HepG2 (cell line): ENCODE data around the gene STX4. TPM values are rescaled to one million over a fixed set of nuclear protein-coding genes. Genes with fewer than 3 reads are reported as not detected.

Experiments used
- DRAP1 ChIP-seq: IDR thresholded peaks from 2 replicates; pipeline ENCODE4 v1.6.1; 2016; ENCODE audit warnings: missing genetic modification reagents, missing compliant biosample characterization
- FOSL2 ChIP-seq: sonication (generic); formaldehyde crosslinking; IDR thresholded peaks from 2 replicates; pipeline ENCODE4 v1.4.0; 2020; ENCODE audit warnings: missing genetic modification reagents
- GTF2F1 ChIP-seq: fragments of 150-350 bp; IDR thresholded peaks from 2 replicates; pipeline ENCODE4 v1.6.1; 2014; ENCODE audit warnings: low read length
- HINFP ChIP-seq: sonication (generic); formaldehyde crosslinking; IDR thresholded peaks from 2 replicates; pipeline ENCODE4 v1.4.0; 2020; ENCODE audit warnings: low read depth, mild to moderate bottlenecking, missing genetic modification reagents
- JUNB ChIP-seq: sonication (generic); formaldehyde crosslinking; IDR thresholded peaks from 2 replicates; pipeline ENCODE4 v1.8.0; 2022; ENCODE audit warnings: missing genetic modification reagents, mild to moderate bottlenecking, borderline replicate concordance
- NFIC ChIP-seq: IDR thresholded peaks from 2 replicates; pipeline ENCODE4 v1.6.1; 2012; ENCODE audit warnings: mild to moderate bottlenecking, low read length, inconsistent platforms
- PHF5A ChIP-seq: IDR thresholded peaks from one replicate; pipeline ENCODE4 v1.6.1; 2018; ENCODE audit warnings: low read depth, missing genetic modification reagents; ENCODE audit not compliant: unreplicated experiment
- POGZ ChIP-seq: sonication (generic); formaldehyde crosslinking; IDR thresholded peaks from 2 replicates; pipeline ENCODE4 v1.4.0; 2020; ENCODE audit warnings: mild to moderate bottlenecking, missing genetic modification reagents
- POLR2A ChIP-seq, 2 experiments: IDR thresholded peaks; 2 replicates each; pipeline ENCODE4 v1.6.1; 2011; ENCODE audit warnings: low read depth in 2 of 2, low read length in 2 of 2, mild to moderate bottlenecking in 1 of 2, moderate library complexity in 1 of 2; ENCODE audit not compliant: insufficient read depth in 1 of 2
- THAP9 ChIP-seq: sonication (generic); formaldehyde crosslinking; IDR thresholded peaks from 2 replicates; pipeline ENCODE4; 2020; ENCODE audit warnings: missing genetic modification reagents, mild to moderate bottlenecking, borderline replicate concordance
- XRCC5 ChIP-seq: fragments of 200-400 bp; formaldehyde crosslinking; optimal IDR thresholded peaks from 2 replicates; pipeline ENCODE3; 2017; ENCODE audit warnings: mild to moderate bottlenecking, low read length
- ZBTB8A ChIP-seq: sonication (generic); formaldehyde crosslinking; IDR thresholded peaks from 2 replicates; pipeline ENCODE4 v1.4.0; 2020; ENCODE audit warnings: mild to moderate bottlenecking, low read depth, missing genetic modification reagents, borderline replicate concordance
- ZKSCAN8 ChIP-seq: IDR thresholded peaks from 2 replicates; pipeline ENCODE4 v1.6.1; 2016; ENCODE audit warnings: borderline replicate concordance, missing genetic modification reagents, missing compliant biosample characterization
- ZNF44 ChIP-seq: sonication (generic); formaldehyde crosslinking; IDR thresholded peaks from 2 replicates; pipeline ENCODE4 v1.5.1; 2020; ENCODE audit warnings: mild to moderate bottlenecking, missing genetic modification reagents
- ZNF484 ChIP-seq: sonication (generic); formaldehyde crosslinking; IDR thresholded peaks from 2 replicates; pipeline ENCODE4 v1.5.1; 2020; ENCODE audit warnings: mild to moderate bottlenecking, low read depth, missing genetic modification reagents, borderline replicate concordance
- ZNF710 ChIP-seq: sonication (generic); formaldehyde crosslinking; IDR thresholded peaks from 2 replicates; pipeline ENCODE4 v1.5.0; 2020; ENCODE audit warnings: mild to moderate bottlenecking, missing genetic modification reagents, borderline replicate concordance
- ZNF75D ChIP-seq: sonication (generic); formaldehyde crosslinking; IDR thresholded peaks from 2 replicates; pipeline ENCODE4 v1.8.1; 2023; ENCODE audit warnings: missing genetic modification reagents, mild to moderate bottlenecking, borderline replicate concordance
- polyA plus RNA-seq, 8 experiments: library from polyadenylated mRNA; depleted of rRNA in 3 of 8; stranded (reverse) in 7 of 8; unstranded in 1 of 8; fragments of >200 nt; fragmentation: Illumina TruSeq in 4 of 8; extraction: Trizol in 4 of 8; gene quantifications; 2 replicates each; pipeline versions ENCODE4 v1.2.1 to v1.2.3, GENCODE V29; 2011 to 2016; ENCODE audit warnings: low read depth in 4 of 8, missing spikeins in 1 of 8, mixed read lengths in 1 of 8; ENCODE audit not compliant: insufficient read depth in 1 of 8
- total RNA-seq, 5 experiments: library from RNA; depleted of rRNA; stranded (reverse); fragments of >200 nt; fragmentation: Illumina TruSeq; extraction: Trizol; gene quantifications; 2 replicates each; pipeline ENCODE4 v1.2.3, GENCODE V29; 2016; ENCODE audit warnings: low read depth in 1 of 5
- TF ChIP-seq, protein P1 (sequence below): sonication (generic); formaldehyde crosslinking; IDR thresholded peaks from 2 replicates; pipeline ENCODE4 v1.4.0; 2020; ENCODE audit warnings: missing genetic modification reagents
- TF ChIP-seq, protein P2 (sequence below): sonication (generic); formaldehyde crosslinking; IDR thresholded peaks from 2 replicates; pipeline ENCODE4 v1.5.1; 2020; ENCODE audit warnings: missing genetic modification reagents, mild to moderate bottlenecking, borderline replicate concordance

STX4 gene
- total and polyA plus RNA-seq, 2 of the 13 experiments (the other 11 are each of a cell fraction or from before 2014, with no cell fraction given) = 29.2 to 34.6 TPM

DNA sequence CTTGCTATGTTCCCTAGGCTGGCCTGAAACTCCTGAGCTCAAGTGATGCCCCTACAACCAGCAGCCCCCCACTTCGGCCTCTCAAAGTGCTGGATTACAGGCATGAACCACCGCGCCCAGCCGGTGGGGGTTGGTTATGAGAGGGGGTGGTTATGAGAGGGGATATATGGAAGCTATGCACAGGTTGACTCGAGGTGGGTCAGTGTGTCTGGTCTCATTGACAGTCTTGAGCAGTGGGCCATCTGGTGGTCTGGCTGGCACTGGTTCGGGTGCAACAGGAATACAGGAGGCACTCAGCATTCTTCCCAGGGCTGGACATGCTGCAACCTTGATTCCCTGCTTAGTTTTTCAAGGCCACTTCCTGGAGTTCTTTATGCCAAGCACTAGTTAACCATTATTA lies 17.3 kb upstream of the STX4 start (continued):
- TF ChIP-seq, protein P1, sequence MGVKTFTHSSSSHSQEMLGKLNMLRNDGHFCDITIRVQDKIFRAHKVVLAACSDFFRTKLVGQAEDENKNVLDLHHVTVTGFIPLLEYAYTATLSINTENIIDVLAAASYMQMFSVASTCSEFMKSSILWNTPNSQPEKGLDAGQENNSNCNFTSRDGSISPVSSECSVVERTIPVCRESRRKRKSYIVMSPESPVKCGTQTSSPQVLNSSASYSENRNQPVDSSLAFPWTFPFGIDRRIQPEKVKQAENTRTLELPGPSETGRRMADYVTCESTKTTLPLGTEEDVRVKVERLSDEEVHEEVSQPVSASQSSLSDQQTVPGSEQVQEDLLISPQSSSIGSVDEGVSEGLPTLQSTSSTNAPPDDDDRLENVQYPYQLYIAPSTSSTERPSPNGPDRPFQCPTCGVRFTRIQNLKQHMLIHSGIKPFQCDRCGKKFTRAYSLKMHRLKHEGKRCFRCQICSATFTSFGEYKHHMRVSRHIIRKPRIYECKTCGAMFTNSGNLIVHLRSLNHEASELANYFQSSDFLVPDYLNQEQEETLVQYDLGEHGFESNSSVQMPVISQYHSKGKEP = no peak
- TF ChIP-seq DRAP1 (CRISPR knock-in tag) = peak; percentile 40; the same call in 1 of the 2 replicates
- TF ChIP-seq ZNF75D (CRISPR knock-in tag) = no peak
- TF ChIP-seq, protein P2, sequence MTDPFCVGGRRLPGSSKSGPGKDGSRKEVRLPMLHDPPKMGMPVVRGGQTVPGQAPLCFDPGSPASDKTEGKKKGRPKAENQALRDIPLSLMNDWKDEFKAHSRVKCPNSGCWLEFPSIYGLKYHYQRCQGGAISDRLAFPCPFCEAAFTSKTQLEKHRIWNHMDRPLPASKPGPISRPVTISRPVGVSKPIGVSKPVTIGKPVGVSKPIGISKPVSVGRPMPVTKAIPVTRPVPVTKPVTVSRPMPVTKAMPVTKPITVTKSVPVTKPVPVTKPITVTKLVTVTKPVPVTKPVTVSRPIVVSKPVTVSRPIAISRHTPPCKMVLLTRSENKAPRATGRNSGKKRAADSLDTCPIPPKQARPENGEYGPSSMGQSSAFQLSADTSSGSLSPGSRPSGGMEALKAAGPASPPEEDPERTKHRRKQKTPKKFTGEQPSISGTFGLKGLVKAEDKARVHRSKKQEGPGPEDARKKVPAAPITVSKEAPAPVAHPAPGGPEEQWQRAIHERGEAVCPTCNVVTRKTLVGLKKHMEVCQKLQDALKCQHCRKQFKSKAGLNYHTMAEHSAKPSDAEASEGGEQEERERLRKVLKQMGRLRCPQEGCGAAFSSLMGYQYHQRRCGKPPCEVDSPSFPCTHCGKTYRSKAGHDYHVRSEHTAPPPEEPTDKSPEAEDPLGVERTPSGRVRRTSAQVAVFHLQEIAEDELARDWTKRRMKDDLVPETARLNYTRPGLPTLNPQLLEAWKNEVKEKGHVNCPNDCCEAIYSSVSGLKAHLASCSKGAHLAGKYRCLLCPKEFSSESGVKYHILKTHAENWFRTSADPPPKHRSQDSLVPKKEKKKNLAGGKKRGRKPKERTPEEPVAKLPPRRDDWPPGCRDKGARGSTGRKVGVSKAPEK (CRISPR knock-in tag) = no peak
- no peak for TF ChIP-seq NFIC
- TF ChIP-seq ZNF484 (CRISPR knock-in tag) = no peak
- no peak for TF ChIP-seq PHF5A (CRISPR knock-in tag)
- TF ChIP-seq ZBTB8A (CRISPR knock-in tag) = no peak
- TF ChIP-seq XRCC5 = peak; percentile 54
- 0 out of 2 replicates have a peak, but pooled peaks have one; percentile 35 for TF ChIP-seq ZKSCAN8 (CRISPR knock-in tag)
- peak; percentile 25; the same call in 1 of the 2 replicates for TF ChIP-seq FOSL2
- no peak for TF ChIP-seq JUNB (CRISPR knock-in tag)
- no peak for TF ChIP-seq HINFP (CRISPR knock-in tag)
- TF ChIP-seq ZNF710 (CRISPR knock-in tag) = peak; percentile 35; the same call in 1 of the 2 replicates
- no peak for TF ChIP-seq POLR2A (IDR thresholded peaks at IDR 0.05; ENCODE audit: insufficient read depth in 1 of 2, low read depth in 2 of 2, low read length in 2 of 2)
- TF ChIP-seq THAP9 = no peak
- no peak for TF ChIP-seq GTF2F1
- no peak for TF ChIP-seq POGZ (CRISPR knock-in tag)
- TF ChIP-seq ZNF44 = no peak
